Neutrophil (primary cell): ENCODE results near the gene TBC1D23.

Experiments used
- H3K27ac ChIP-seq: fragments of 200-600 bp; sonication (generic); 2 replicates; pipeline ENCODE4 v1.5.1; 2016; ENCODE audit warnings: mild to moderate bottlenecking, moderate library complexity
- H3K27me3 ChIP-seq: fragments of 200-600 bp; sonication (generic); 2 replicates; pipeline ENCODE4 v1.6.0; 2016; ENCODE audit warnings: mild to moderate bottlenecking
- H3K36me3 ChIP-seq: fragments of 200-600 bp; sonication (generic); 2 replicates; pipeline ENCODE4 v1.5.1; 2017
- H3K4me1 ChIP-seq, 2 experiments: fragments of 200-600 bp in 1 of 2; sonication (generic) in 1 of 2; 1 replicate in 1 of 2; 2 replicates in 1 of 2; pipeline versions ENCODE4 v1.5.1 to v1.6.1; 2013 to 2016; ENCODE audit warnings: low read depth in 1 of 2, low read length in 1 of 2, mild to moderate bottlenecking in 1 of 2, moderate library complexity in 1 of 2; ENCODE audit not compliant: control insufficient read depth in 1 of 2, insufficient read depth in 1 of 2
- H3K4me3 ChIP-seq, 2 experiments: fragments of 200-600 bp in 1 of 2; sonication (generic) in 1 of 2; 1 replicate in 1 of 2; 2 replicates in 1 of 2; pipeline ENCODE4 v1.5.1; 2013 to 2016; ENCODE audit warnings: low read depth in 1 of 2, low read length in 1 of 2, mild to moderate bottlenecking in 1 of 2, moderate library complexity in 1 of 2
- H3K9me3 ChIP-seq: fragments of 200-600 bp; sonication (generic); 2 replicates; pipeline ENCODE4 v1.5.1; 2016
- TF ChIP-seq, protein P1 (sequence below): fragments of 200-600 bp; sonication (generic); IDR thresholded peaks from 2 replicates; pipeline ENCODE4 v1.5.1; 2016; ENCODE audit warnings: antibody characterized with exemption

Gene TBC1D23

DNA sequence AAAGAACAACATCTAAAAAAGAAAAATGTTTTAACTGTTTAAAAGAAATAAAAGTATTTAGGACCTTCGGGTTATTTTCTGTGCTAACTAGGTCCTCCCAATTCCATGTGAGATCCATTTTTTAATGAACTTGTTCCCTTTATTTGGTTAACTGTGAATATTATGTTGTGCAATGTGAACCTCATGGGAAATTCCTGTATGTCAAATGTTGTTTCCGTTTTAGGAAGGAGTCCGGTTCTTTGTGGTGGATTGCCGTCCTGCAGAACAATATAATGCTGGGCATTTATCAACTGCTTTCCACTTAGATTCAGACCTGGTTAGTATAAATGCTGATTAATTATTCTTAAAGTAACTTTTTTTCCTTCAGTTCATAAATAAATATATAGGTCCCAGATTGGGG, 38.2 kb downstream of the TBC1D23 start:
- Histone ChIP-seq H3K36me3 (peaks cover 92% of the 10 kb centered on the region), H3K4me3 (no peak overlapping the region), H3K27me3 (no peaks in the 10 kb centered on the region), H3K9me3 (no peaks in the 10 kb centered on the region), H3K4me1 (peaks cover 0 to 3% of the 10 kb centered on the region in 2 experiments), H3K27ac (no peak overlapping the region)
- TF ChIP-seq, protein P1, sequence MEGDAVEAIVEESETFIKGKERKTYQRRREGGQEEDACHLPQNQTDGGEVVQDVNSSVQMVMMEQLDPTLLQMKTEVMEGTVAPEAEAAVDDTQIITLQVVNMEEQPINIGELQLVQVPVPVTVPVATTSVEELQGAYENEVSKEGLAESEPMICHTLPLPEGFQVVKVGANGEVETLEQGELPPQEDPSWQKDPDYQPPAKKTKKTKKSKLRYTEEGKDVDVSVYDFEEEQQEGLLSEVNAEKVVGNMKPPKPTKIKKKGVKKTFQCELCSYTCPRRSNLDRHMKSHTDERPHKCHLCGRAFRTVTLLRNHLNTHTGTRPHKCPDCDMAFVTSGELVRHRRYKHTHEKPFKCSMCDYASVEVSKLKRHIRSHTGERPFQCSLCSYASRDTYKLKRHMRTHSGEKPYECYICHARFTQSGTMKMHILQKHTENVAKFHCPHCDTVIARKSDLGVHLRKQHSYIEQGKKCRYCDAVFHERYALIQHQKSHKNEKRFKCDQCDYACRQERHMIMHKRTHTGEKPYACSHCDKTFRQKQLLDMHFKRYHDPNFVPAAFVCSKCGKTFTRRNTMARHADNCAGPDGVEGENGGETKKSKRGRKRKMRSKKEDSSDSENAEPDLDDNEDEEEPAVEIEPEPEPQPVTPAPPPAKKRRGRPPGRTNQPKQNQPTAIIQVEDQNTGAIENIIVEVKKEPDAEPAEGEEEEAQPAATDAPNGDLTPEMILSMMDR = no peak

DNA sequence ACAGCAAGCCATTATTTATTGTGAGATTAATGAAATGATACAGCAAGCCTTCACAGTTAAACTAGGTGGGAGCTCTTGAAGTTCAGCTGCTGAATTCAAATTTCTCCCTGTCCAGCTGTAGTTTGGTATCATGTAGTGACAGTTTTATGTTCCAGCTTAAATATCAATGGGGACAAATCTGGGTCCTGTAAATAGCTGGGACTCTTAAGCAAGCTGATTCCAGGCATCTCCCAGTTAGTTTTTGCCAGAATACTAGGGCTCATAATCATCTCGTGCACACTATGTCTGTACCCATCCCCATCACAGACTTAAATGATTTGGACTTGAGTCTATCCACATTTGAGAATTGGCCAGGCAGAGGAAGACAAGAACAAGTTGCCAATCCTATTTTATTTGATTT, 45.9 kb downstream of the TBC1D23 start:
- no peaks in the 10 kb centered on the region for H3K27me3 ChIP-seq
- no peaks in the 10 kb centered on the region for H3K4me1 ChIP-seq
- peaks cover 89% of the 10 kb centered on the region for H3K36me3 ChIP-seq
- H3K4me3 ChIP-seq = no peak overlapping the region
- no peaks in the 10 kb centered on the region for H3K9me3 ChIP-seq
- TF ChIP-seq, protein P1 = no peak
- no peak overlapping the region for H3K27ac ChIP-seq

DNA sequence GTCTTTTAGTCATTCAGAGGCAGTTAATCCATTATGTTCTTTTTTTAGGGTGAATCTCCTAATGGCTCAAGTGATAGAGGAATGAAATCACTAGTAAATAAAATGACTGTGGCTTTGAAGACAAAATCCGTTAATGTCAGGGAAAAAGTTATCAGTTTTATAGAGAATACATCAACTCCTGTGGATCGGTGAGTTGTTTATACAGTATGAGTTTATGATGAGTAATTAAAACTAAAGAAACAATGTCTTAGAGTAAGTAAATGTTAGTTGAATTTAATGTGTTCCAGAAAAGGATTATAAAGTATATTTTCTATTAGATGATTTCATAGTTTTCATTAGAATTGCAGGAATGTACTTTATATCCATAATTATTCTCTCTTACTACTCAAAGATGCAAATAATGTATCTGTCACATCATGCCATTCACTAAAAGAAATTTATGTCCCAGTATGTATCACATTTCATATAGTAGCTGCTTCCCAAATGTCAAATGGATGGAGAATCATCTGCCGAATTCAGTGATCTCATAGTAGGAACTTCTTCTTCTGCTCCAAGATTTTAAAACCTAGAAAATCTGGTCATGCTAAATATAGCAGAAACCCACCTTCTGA, 49.7 kb downstream of the TBC1D23 start:
- no peaks in the 10 kb centered on the region for H3K27me3 ChIP-seq
- TF ChIP-seq, protein P1 = no peak
- H3K4me1 ChIP-seq = no peaks in the 10 kb centered on the region
- H3K27ac ChIP-seq = no peak overlapping the region
- H3K4me3 ChIP-seq = no peak overlapping the region
- peaks cover 80% of the 10 kb centered on the region for H3K36me3 ChIP-seq
- no peaks in the 10 kb centered on the region for H3K9me3 ChIP-seq

DNA sequence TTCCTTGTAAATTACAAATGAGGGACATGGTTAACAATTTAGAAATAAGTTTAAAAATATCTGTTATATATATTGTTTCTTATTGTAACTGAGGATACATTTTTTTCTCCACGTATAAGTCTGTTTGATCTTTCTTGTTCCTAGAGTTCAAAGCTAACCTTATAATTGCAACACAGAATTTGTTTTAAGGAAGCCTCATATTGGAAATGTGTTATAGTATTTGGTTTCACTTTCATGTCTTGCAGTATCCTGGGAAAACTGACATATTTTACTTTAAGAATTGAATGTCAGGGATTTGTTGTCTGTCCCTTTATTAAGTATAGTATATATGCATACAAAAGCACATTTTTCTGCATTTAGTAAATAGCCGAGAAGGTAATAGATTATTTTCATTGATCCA, 50.2 kb downstream of the TBC1D23 start:
- peaks cover 79% of the 10 kb centered on the region for H3K36me3 ChIP-seq

DNA sequence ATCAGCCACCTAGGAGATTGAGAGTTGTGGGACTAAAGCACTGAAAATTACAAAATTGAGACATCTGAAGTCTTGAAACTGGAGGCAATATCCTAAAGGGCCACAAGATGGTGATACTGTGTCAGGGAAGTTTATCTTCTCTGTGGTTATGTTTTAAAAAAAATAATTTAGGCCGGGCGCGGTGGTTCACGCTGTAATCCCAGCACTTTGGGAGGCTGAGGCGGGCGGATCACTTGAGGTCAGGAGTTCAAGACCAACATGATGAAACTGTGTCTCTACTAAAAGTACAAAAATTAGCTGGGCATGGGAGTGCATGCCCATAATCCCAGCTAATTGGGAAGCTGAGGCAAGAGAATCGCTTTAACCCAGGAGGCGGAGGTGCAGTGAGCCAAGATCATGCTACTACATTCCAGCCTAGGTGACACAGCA, 55.9 kb downstream of the TBC1D23 start:
- H3K4me3 ChIP-seq = no peak overlapping the region
- H3K27ac ChIP-seq = no peak overlapping the region
- H3K27me3 ChIP-seq = no peaks in the 10 kb centered on the region
- TF ChIP-seq, protein P1 = no peak
- no peaks in the 10 kb centered on the region for H3K4me1 ChIP-seq
- H3K36me3 ChIP-seq = peaks cover 63% of the 10 kb centered on the region
- no peaks in the 10 kb centered on the region for H3K9me3 ChIP-seq

More for the DNA sequence above, 50.2 kb downstream of the TBC1D23 start:
- TF ChIP-seq, protein P1 = no peak
- no peak overlapping the region for H3K27ac ChIP-seq
- no peak overlapping the region for H3K4me3 ChIP-seq
- H3K4me1 ChIP-seq = no peaks in the 10 kb centered on the region
- H3K9me3 ChIP-seq = no peaks in the 10 kb centered on the region
- no peaks in the 10 kb centered on the region for H3K27me3 ChIP-seq
